ENCODE data around the gene OR7A10. TPM values are rescaled to one million over a fixed set of nuclear protein-coding genes. Genes with fewer than 3 reads are reported as not detected.

The OR7A10 gene
- total RNA-seq, 1 donor from 2014 or later: not detected

GRCh38 chr19:14835011-14835410 is 13.7 kb downstream of the OR7A10 start, which contains the start of the genes OR7A5 and OR7C1:
Gene OR7A5, minus strand, starts transcription at chr19:14835185. Its CDS starts 6,944 bp downstream, at chr19:14828241.
Gene OR7C1, minus strand, starts transcription at chr19:14835185. Its CDS starts 35,049 bp downstream, at chr19:14800136.
- no peaks in the 10 kb centered on the region for H3K27me3 Mint-ChIP-seq
- H3K36me3 Mint-ChIP-seq (ENCODE audit: insufficient read depth): no peaks in the 10 kb centered on the region
- peaks cover 38% of the 10 kb centered on the region for H3K9me3 Mint-ChIP-seq (ENCODE audit: low read depth)
- no peak within 1 kb of the TSS for H3K27ac Mint-ChIP-seq
- no peaks in the 10 kb centered on the region for H3K4me1 Mint-ChIP-seq (ENCODE audit: low read depth)
- DNase-seq (ENCODE audit: low spot score, unreplicated experiment): no peak
- TF ChIP-seq, protein P1, sequence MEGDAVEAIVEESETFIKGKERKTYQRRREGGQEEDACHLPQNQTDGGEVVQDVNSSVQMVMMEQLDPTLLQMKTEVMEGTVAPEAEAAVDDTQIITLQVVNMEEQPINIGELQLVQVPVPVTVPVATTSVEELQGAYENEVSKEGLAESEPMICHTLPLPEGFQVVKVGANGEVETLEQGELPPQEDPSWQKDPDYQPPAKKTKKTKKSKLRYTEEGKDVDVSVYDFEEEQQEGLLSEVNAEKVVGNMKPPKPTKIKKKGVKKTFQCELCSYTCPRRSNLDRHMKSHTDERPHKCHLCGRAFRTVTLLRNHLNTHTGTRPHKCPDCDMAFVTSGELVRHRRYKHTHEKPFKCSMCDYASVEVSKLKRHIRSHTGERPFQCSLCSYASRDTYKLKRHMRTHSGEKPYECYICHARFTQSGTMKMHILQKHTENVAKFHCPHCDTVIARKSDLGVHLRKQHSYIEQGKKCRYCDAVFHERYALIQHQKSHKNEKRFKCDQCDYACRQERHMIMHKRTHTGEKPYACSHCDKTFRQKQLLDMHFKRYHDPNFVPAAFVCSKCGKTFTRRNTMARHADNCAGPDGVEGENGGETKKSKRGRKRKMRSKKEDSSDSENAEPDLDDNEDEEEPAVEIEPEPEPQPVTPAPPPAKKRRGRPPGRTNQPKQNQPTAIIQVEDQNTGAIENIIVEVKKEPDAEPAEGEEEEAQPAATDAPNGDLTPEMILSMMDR (IDR thresholded peaks at IDR 0.05; ENCODE audit: unreplicated experiment): no peak
- no peak within 1 kb of the TSS for H3K4me3 Mint-ChIP-seq (ENCODE audit: low read depth)

- no peak overlapping the region for H3K4me3 Mint-ChIP-seq (ENCODE audit: low read depth)
- H3K9me3 Mint-ChIP-seq (ENCODE audit: low read depth): peaks cover 51% of the 10 kb centered on the region
Observed at GRCh38 chr19:14830702-14831101, 18.0 kb downstream of the OR7A10 start.

GRCh38 chr19:14826006-14826405 is 22.7 kb downstream of the OR7A10 start:
- no peak overlapping the region for H3K4me3 Mint-ChIP-seq (ENCODE audit: low read depth)
- no peaks in the 10 kb centered on the region for H3K4me1 Mint-ChIP-seq (ENCODE audit: low read depth)

More at GRCh38 chr19:14830702-14831101, 18.0 kb downstream of the OR7A10 start:
- no peak overlapping the region for H3K27ac Mint-ChIP-seq
- TF ChIP-seq, protein P1 (IDR thresholded peaks at IDR 0.05; ENCODE audit: unreplicated experiment): no peak
- DNase-seq (ENCODE audit: low spot score, unreplicated experiment): no peak
- H3K27me3 Mint-ChIP-seq: no peaks in the 10 kb centered on the region
- no peaks in the 10 kb centered on the region for H3K4me1 Mint-ChIP-seq (ENCODE audit: low read depth)
- no peaks in the 10 kb centered on the region for H3K36me3 Mint-ChIP-seq (ENCODE audit: insufficient read depth)

DNA sequence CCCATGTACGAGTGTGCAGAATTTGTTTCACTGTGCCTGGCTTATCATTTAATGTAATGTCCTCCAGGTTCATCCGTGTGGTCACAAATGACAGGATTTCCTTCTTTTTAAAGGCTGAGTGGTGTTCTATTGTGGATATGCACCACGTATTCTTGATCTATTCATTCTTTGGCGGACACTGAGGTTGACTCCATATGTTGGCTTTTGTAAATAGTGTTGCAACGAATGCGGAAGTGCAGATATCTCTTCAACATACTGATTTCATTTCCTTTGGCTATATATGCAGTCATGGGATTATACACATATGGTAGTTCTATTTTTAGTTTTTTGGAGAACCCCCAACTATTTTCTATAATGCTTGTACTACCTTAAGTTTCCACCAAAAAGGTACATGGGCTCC is 26.8 kb downstream of the OR7A10 start:
- no peaks in the 10 kb centered on the region for H3K27me3 Mint-ChIP-seq
- H3K9me3 Mint-ChIP-seq (ENCODE audit: low read depth): peaks cover 66% of the 10 kb centered on the region
- no peak for DNase-seq (ENCODE audit: low spot score, unreplicated experiment)
- H3K27ac Mint-ChIP-seq: no peak overlapping the region
- peaks cover 3% of the 10 kb centered on the region for H3K36me3 Mint-ChIP-seq (ENCODE audit: insufficient read depth)
- TF ChIP-seq, protein P1 (IDR thresholded peaks at IDR 0.05; ENCODE audit: unreplicated experiment): no peak
- H3K4me1 Mint-ChIP-seq (ENCODE audit: low read depth): no peaks in the 10 kb centered on the region
- no peak overlapping the region for H3K4me3 Mint-ChIP-seq (ENCODE audit: low read depth)

More at GRCh38 chr19:14826006-14826405, 22.7 kb downstream of the OR7A10 start:
- Mint-ChIP-seq H3K36me3 (ENCODE audit: insufficient read depth) (peaks cover 1% of the 10 kb centered on the region), H3K9me3 (ENCODE audit: low read depth) (peaks cover 63% of the 10 kb centered on the region), H3K27ac (no peak overlapping the region), H3K27me3 (no peaks in the 10 kb centered on the region)
- no peak for DNase-seq (ENCODE audit: low spot score, unreplicated experiment)
- TF ChIP-seq, protein P1 (IDR thresholded peaks at IDR 0.05; ENCODE audit: unreplicated experiment): no peak

DNA sequence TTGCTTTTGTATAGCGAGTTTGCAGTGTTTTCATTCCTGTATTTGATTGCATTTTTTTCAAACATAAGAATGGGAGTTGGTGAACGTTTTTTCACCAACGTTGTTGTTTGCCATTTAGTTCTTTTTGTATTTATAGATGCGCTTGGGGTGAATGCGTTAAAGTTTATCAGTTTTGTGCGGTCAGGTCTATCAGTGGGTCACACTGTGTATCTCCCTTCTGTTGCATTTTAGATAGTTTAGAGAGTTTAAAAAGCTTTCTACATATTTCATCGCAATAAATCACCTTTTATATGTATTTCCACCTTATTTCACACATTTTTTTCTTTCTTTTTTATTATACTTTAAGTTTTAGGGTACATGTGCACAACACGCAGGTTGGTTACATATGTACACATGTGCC is 30.1 kb downstream of the OR7A10 start:
- no peaks in the 10 kb centered on the region for H3K4me1 Mint-ChIP-seq (ENCODE audit: low read depth)

More for the DNA sequence above, 30.1 kb downstream of the OR7A10 start:
- peaks cover 5% of the 10 kb centered on the region for H3K36me3 Mint-ChIP-seq (ENCODE audit: insufficient read depth)
- no peak for DNase-seq (ENCODE audit: low spot score, unreplicated experiment)
- H3K27ac Mint-ChIP-seq: no peak overlapping the region
- TF ChIP-seq, protein P1 (IDR thresholded peaks at IDR 0.05; ENCODE audit: unreplicated experiment): no peak
- no peak overlapping the region for H3K4me3 Mint-ChIP-seq (ENCODE audit: low read depth)
- H3K9me3 Mint-ChIP-seq (ENCODE audit: low read depth): peaks cover 60% of the 10 kb centered on the region
- no peaks in the 10 kb centered on the region for H3K27me3 Mint-ChIP-seq

All from progenitor cell of endocrine pancreas (in vitro differentiated cells).